ENCODE results near the gene OLFM2.
"Not testable (repeated sequence)": the region's sequence is repeated elsewhere in the genome, so short reads cannot be mapped to it uniquely, and the experiment has no call there.

Gene OLFM2

DNA sequence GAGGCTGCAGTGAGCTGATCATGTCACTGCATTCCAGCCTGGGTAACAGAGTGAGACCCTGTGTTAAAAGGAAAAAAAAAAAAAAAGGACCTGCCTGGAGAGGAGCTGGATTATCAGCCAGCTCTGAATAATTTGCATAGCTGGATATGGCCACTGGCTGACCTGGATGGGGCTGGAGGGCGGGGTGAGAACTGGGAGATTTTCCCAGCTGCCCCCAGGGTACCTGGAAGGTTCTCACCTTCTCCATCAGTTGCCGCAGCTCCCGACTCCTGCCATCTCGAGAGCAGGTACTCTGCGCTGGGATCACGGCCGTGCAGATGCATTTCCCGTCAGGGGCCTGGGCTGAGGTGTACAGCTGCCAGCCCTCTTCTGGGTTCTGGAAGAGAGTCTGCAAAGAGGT, 75.9 kb downstream of the OLFM2 start:
- FAIRE-seq, result no peak

GRCh38 chr19:9858766-9859165, 77.5 kb downstream of the OLFM2 start:
- FAIRE-seq, result no peak

DNA sequence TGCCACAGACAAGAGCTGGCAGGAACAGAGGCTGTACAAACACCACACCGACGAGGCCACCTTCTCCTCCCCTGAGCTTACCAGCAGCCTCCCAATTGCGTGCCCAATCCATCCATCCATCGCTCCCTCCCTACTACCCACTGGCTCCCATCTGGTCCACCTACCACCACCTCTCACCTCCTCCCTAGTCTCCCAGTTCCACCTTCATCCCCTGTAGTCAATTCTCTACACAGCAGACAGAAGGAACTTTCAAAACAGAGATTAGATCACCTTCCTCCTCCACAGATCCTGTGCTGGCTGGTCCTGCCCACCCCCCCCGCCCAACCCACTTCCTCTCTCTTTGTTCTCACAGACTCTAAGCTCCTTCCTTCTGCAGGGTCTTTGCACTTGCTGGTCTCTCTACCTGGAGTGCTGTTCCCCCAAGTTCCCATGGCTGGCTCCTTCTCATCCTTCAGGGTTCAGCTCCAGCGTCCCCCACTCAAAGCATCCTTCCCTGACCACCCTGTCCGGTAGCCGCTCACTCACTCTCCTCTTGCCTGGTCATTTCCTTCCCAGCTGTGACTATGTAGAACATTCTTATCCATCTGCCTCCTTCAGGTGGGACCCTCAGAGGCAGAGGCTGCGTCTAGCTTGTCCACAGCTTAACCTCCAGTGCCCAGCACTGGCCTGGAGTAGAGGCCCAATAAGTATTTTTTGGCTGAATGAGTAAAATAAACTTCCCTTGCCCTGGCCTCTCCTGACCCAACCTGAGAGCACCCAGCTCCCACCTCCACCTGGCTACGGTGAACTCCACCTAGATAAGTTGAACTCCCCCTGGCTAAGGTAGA, 78.2 kb downstream of the OLFM2 start:
- no peak for FAIRE-seq

DNA sequence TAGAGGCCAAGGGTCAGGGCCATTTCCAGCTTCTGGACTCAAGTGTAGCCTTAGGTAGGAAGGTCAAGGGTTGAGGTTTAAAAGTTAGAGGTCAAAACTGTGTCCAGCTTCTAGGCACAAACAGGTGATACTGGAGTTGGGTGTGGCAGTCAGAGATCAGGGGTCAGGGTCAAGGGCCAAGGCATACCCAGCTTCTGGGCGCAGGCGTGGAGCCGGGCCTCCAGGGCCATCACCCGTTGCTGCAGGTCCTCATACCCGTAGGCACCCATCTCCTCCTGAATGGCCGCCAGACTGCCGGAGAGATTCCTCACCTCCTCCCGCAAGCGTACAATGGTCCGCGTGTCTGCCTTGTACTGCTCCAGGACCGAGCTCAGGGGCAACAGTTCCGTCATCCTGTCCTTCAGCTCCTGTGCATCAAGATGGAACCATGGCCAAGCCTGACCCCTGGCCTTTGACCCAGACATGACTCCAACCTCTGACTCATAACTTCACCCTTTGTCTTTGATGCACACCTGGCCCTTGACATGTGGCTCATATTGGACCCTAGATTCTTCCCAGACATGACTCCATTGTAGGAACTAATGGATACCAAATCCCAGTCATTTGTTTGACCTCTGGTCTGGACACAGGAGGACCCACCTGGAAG, 79.1 kb downstream of the OLFM2 start:
- no peak for FAIRE-seq

GRCh38 chr19:9856609-9857008, 79.7 kb downstream of the OLFM2 start:
- FAIRE-seq, result no peak

- no peak for FAIRE-seq
Observed at GRCh38 chr19:9854282-9854846, 82.0 kb downstream of the OLFM2 start.

GRCh38 chr19:9850235-9850959, 85.9 kb downstream of the OLFM2 start:
- no peak for FAIRE-seq

- FAIRE-seq, result no peak
Observed at GRCh38 chr19:9849791-9850190, 86.5 kb downstream of the OLFM2 start.

GRCh38 chr19:9848762-9849161, 87.6 kb downstream of the OLFM2 start:
- FAIRE-seq, result no peak

- FAIRE-seq, result no peak
Observed at GRCh38 chr19:9848060-9848459, 88.3 kb downstream of the OLFM2 start.

DNA sequence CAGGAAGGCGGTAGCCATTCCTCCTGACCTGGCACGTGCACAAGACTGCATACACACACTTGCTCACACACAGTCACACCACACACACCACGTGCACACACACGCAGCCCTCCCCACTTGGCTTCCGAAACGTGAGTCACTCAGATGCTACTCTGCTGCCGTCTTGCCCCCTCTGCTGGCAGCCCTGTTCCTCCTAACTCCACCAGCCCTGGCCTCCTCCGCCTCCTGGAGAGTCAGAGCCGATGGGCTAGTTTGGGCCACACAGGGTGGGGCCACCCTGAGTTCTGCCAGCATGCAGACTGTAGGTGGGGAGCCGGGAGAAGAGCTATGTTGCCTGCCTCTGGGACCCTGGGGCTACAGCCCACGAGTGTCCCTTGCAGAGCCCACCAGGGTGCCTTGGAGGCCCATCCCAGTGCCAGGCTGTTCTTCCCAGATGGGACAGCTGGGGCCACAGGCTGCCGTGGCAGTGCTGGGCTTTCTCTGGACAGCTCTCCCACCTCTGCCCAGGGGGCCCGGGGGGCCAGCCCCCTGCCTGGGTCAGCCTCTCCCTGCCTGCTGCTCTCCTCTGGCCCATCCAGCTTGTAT, 89.1 kb downstream of the OLFM2 start:
- FAIRE-seq, result no peak

DNA sequence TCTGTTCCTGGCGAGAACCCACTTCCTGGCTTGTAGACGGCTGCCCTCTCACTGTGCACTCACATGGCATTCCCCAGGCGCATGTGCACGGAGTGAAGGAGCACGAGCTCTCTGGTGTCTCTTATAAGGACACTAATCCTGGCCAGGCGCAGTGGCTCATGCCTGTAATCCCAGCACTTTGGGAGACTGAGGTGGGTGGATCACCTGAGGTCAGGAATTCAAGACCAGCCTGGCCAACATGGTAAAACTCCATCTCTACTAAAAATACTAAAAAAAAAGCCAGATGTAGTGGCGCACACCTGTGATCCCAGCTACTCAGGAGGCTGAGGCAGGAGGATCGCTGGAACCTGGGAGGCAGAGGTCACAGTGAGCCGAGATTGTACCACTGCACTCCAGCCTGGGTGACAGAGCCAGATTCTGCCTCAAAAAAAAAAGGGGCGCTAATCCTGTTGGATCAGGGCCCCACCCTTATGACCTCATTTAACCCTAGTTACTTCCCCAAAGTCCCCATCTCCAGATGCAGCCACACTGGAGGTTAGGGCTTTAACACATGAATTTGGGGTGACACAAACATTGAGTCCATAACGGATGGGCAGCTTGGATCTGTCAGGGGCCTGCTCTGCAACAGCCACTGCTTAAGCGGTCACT, 92.6 kb downstream of the OLFM2 start:
- not testable (repeated sequence) for FAIRE-seq

DNA sequence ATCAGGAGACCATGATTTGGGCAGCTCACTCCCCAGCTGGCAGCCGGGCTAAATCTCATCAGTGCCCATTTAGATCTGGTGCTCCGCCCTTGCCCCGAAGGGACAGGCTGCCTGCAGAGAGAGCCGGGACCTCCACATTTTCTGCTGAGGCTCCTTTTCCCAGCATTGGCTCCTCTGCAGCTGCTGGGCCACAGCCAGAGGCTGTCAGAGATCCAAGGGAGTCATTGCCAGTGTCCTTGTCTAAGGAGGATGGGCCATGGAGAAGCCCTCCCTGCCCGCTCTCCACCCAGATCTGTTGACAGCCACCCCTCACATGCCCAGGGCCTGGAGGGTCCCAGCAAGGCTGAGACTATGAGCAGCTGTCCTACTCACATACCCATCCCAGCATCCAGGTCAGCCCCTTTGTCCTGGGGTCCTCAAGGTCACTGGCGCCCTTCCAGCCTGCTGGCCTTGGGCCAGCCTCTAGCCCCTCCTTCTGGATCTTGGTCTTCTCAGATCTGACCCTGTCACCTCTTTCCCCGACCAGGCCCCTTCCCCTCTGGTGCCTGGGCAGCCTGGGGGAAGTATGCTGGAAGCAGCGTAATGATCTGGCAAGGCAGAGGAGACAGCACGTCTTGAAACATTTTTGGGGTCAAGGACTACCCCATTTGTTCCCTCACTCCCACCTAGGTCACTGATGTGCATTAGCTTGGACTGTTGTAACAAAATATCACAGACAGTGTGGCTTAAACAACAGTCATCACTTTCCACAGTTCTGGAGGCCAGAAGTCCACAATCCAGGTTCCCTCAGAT, 93.3 kb downstream of the OLFM2 start:
- FAIRE-seq, result no peak

GRCh38 chr19:9839415-9839814, 96.9 kb downstream of the OLFM2 start:
- no peak for FAIRE-seq

DNA sequence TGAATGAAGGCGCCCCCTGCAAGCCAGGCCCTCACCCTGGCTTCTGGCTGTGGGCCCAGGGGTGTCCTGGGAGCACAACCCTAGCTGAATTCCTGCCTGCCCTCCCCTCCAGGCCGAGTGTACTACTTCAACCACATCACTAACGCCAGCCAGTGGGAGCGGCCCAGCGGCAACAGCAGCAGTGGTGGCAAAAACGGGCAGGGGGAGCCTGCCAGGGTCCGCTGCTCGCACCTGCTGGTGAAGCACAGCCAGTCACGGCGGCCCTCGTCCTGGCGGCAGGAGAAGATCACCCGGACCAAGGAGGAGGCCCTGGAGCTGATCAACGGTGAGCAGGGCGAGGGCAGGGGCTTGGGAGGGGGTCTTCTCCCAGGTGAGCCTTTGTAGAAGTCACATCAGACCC, 98.0 kb downstream of the OLFM2 start:
- FAIRE-seq, result no peak

GRCh38 chr19:9836021-9836420, 100.3 kb downstream of the OLFM2 start:
- no peak for FAIRE-seq

- no peak for FAIRE-seq
Observed at GRCh38 chr19:9835507-9835949, 100.8 kb downstream of the OLFM2 start.

DNA sequence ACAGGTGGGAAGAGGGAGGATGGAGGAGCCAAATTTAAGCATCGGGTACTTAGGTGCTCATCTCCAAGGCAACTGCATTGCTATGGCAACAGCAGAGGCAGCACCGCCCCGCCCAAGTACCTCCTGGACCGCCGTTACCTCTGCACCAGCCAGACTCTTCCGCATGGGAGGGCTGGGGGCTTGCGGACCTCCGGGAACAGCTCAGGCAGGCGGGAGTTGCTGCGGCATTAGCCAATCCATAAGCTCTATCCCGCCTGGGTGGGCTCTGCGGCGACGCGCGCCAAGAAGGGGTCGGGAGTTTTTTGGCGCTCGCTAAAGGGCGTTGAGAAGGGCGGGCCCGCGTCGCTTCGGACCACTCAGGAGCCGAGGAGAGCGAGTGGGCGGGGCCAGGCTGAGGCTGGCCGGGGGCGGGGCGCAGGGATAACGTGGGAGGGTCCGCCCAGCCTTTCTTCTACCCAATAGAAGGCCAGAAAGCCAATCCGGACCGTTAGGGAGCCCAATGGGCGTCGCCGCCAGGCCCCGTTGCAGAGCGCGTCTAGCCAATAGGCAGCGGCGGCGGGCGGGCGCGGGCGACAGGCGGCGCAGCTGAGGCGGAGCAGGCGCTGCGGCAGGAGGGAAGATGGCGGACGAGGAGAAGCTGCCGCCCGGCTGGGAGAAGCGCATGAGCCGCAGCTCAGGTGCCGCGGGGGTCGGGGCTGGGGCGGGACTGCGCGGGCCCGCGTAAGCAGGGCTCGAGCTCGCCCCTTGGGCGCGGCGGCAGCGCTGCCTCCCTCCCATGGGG, 101.4 kb downstream of the OLFM2 start, which contains the start of gene PIN1:
Gene PIN1, plus strand, starts transcription at position 593 of the 781 bp plus-strand sequence. Its CDS starts 27 bp downstream, at position 620.
- FAIRE-seq, result no peak

DNA sequence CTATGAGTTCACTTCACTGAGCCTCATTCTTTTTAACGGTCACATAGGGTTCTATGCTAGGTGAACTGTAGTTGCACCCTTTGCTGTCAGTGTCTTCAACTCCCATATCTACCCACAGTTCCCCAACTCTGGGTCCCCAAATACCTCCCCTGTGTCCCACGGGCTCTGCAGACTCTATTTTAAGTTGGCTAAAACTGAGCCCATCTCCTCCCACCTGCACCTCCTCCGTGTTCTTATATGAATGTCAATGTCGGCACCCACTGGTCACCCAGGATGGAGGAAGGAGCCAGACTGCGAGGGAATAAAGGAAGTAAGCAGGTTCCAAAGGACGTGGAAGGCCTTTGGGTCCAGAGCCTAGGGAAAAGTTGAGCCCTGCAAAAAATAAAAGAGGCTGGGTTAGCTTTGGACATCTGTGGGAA, 102.0 kb downstream of the OLFM2 start:
- FAIRE-seq, result no peak

GRCh38 chr19:9828551-9829063, 107.7 kb downstream of the OLFM2 start:
- no peak for FAIRE-seq

All from colon (tissue), 2 donors.